Natural killer cell (primary cell): Measurements from ENCODE around the gene RASSF3. TPM values are rescaled to one million over a fixed set of nuclear protein-coding genes. Genes with fewer than 3 reads are reported as not detected.

Experiments used
- ATAC-seq, 3 donors: fragments of 150-1000 bp in 2 of 3; fragments of 200-7000 bp in 1 of 3; cut with Tn5 transposase; 1 replicate in 1 of 3; 2 replicates in 2 of 3; pipeline ENCODE4 v1.10.0; 2021; ENCODE audit warnings: mild to moderate bottlenecking in 2 of 3, moderate library complexity in 2 of 3
- DNase-seq, 2 donors: peaks; one replicate each; pipeline versions ENCODE4 v3.0.0 to v3.0.0-alpha.2; 2013 to 2021; ENCODE audit warnings: mixed read lengths in 1 of 2
- H3K27ac ChIP-seq: one replicate; pipeline ENCODE4 v1.5.1; 2013; ENCODE audit warnings: mild to moderate bottlenecking, low read length
- H3K27me3 ChIP-seq: one replicate; pipeline ENCODE4 v1.6.1; 2013; ENCODE audit warnings: low read length; ENCODE audit not compliant: control insufficient read depth, insufficient read depth
- H3K36me3 ChIP-seq: one replicate; pipeline ENCODE4 v1.6.1; 2013; ENCODE audit warnings: low read length; ENCODE audit not compliant: control insufficient read depth, insufficient read depth
- H3K4me1 ChIP-seq: one replicate; pipeline ENCODE4 v1.6.1; 2013; ENCODE audit warnings: low read length; ENCODE audit not compliant: control insufficient read depth, insufficient read depth
- H3K4me3 ChIP-seq: one replicate; pipeline ENCODE4 v1.5.1; 2013; ENCODE audit warnings: low read length
- H3K9me3 ChIP-seq: one replicate; pipeline ENCODE4 v1.6.1; 2013; ENCODE audit warnings: low read length; ENCODE audit not compliant: control insufficient read depth, insufficient read depth
- H3K27ac Mint-ChIP-seq, 2 donors: one replicate each; pipeline ENCODE4 v1.8.0; 2022; ENCODE audit warnings: mild to moderate bottlenecking in 2 of 2, mixed read lengths in 2 of 2, moderate library complexity in 1 of 2
- H3K27me3 Mint-ChIP-seq, 2 donors: one replicate each; pipeline ENCODE4 v1.8.0; 2022; ENCODE audit warnings: low read depth in 2 of 2, mixed read lengths in 2 of 2
- H3K36me3 Mint-ChIP-seq: one replicate; pipeline ENCODE4 v1.8.0; 2022; ENCODE audit warnings: mixed read lengths
- H3K4me1 Mint-ChIP-seq, 2 donors: one replicate each; pipeline ENCODE4 v1.8.0; 2022; ENCODE audit warnings: mixed read lengths in 2 of 2
- H3K4me3 Mint-ChIP-seq: one replicate; pipeline ENCODE4 v1.8.0; 2022; ENCODE audit warnings: mild to moderate bottlenecking, moderate library complexity, mixed read lengths
- H3K9me3 Mint-ChIP-seq, 2 donors: one replicate each; pipeline ENCODE4 v1.8.0; 2022; ENCODE audit warnings: mixed read lengths in 2 of 2
- WGBS: methylation state at CpG from one replicate; pipeline ENCODE4 v1.1.7; 2013; ENCODE audit warnings: missing lambda C conversion rate; ENCODE audit not compliant: insufficient coverage; 5-methylcytosine and 5-hydroxymethylcytosine counted together
- intact Hi-C: fragments of 100-400 bp; cut with micrococcal nuclease; formaldehyde crosslinking; loops from one replicate; pipeline ENCODE4 v1.14.2; 2022
- total RNA-seq, 4 donors: library from RNA; stranded (reverse); fragments of 120-200 nt in 1 of 4; gene quantifications; one replicate each; pipeline versions ENCODE4 v1.2.3 to v1.2.4, GENCODE V29; 2013 to 2022
- TF ChIP-seq, protein P1 (sequence below): fragments of 200-600 bp; IDR thresholded peaks from one replicate; pipeline ENCODE4 v1.8.0; 2022; ENCODE audit warnings: antibody characterized with exemption

Gene RASSF3
- total RNA-seq, 3 donors from 2014 or later (not counting 1 experiment from before 2014, with no cell fraction given): 63.4 to 105 (median 80.5) TPM

DNA sequence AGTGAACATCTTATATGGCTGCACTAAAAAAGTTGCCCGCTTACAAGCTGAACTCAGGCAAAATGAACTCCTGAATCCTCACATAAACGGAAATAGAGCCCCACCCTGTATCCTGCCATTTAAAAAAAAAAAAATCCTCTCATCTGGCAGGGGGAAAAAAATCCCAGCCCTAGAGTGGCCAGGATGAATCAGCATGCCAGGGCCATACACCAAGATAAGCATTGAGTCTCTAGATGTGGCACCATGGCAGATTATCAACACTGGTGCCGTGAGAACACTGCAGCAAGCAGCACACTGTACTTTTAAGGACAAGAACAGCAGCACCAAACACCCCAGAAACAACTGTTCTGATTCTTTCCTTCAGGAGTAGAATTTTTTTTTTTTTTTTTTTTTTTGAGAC, 65.5 kb downstream of the RASSF3 start:
- no peaks in the 10 kb centered on the region for H3K36me3 Mint-ChIP-seq
- intact Hi-C loops: loop anchor here (10.0 kb wide), 1 partner anchor 221 kb away; the partner anchor contains the start of gene TBK1
- H3K27me3 Mint-ChIP-seq: no peaks in the 10 kb centered on the region
- ATAC-seq (no peak), DNase-seq (peak in 1 of 2 donors; percentile 62)
- Histone ChIP-seq H3K4me3 (no peak overlapping the region), H3K9me3 (no peaks in the 10 kb centered on the region), H3K36me3 (no peaks in the 10 kb centered on the region), H3K27ac (peak overlapping the region; percentile 97), H3K4me1 (peaks cover 95% of the 10 kb centered on the region), H3K27me3 (no peaks in the 10 kb centered on the region)
- no peaks in the 10 kb centered on the region for H3K9me3 Mint-ChIP-seq
- TF ChIP-seq, protein P1, sequence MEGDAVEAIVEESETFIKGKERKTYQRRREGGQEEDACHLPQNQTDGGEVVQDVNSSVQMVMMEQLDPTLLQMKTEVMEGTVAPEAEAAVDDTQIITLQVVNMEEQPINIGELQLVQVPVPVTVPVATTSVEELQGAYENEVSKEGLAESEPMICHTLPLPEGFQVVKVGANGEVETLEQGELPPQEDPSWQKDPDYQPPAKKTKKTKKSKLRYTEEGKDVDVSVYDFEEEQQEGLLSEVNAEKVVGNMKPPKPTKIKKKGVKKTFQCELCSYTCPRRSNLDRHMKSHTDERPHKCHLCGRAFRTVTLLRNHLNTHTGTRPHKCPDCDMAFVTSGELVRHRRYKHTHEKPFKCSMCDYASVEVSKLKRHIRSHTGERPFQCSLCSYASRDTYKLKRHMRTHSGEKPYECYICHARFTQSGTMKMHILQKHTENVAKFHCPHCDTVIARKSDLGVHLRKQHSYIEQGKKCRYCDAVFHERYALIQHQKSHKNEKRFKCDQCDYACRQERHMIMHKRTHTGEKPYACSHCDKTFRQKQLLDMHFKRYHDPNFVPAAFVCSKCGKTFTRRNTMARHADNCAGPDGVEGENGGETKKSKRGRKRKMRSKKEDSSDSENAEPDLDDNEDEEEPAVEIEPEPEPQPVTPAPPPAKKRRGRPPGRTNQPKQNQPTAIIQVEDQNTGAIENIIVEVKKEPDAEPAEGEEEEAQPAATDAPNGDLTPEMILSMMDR: no peak
- H3K4me3 Mint-ChIP-seq: peak overlapping the region; percentile 49
- peaks cover 74 to 76% of the 10 kb centered on the region in 2 donors for H3K4me1 Mint-ChIP-seq
- peak overlapping the region; percentile 91 to 93 for H3K27ac Mint-ChIP-seq
- 71% methylated on average over 3 of the region's 3 CpGs for WGBS

- Histone ChIP-seq H3K9me3 (no peaks in the 10 kb centered on the region), H3K4me1 (peaks cover 95% of the 10 kb centered on the region), H3K4me3 (no peak overlapping the region), H3K27ac (peak overlapping the region; percentile 96), H3K36me3 (no peaks in the 10 kb centered on the region), H3K27me3 (no peaks in the 10 kb centered on the region)
- Mint-ChIP-seq H3K27ac (peak overlapping the region; percentile 91 to 93), H3K27me3 (no peaks in the 10 kb centered on the region), H3K36me3 (no peaks in the 10 kb centered on the region), H3K4me3 (peak overlapping the region; percentile 57), H3K9me3 (no peaks in the 10 kb centered on the region), H3K4me1 (peaks cover 74 to 78% of the 10 kb centered on the region in 2 donors)
- 94% methylated on average over 1 of the region's 2 CpGs for WGBS
- TF ChIP-seq, protein P1: no peak
- intact Hi-C loops: loop anchor here (2.0 to 10.0 kb wide), 2 partner anchors 37 to 223 kb away; partner anchors contain the start of gene TBK1
- DNase-seq: peak in 1 of 2 donors; percentile 52
- no peak for ATAC-seq
Observed at GRCh38 chr12:64678248-64678647, 68.0 kb downstream of the RASSF3 start.

DNA sequence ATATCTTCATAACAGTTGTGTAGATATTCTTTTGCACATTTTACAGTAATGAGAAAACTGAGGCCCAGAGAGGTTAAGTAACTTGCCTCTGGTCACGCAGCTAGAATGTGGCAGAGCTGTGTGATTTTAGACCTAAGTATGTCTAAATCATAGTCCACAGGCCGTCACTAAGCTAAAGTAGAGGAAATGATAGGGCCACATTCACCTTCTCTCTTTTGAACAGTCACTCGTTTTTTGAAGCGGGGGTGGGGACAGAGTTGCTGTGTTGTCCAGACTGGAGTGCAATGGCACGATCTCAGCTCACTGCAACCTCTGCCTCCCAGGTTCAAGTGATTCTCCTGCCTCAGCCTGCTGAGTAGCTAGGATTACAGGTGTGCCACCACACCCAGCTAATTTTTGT, 68.5 kb downstream of the RASSF3 start:
- Mint-ChIP-seq H3K9me3 (peaks cover 0 to 3% of the 10 kb centered on the region in 2 donors), H3K4me1 (peaks cover 74 to 78% of the 10 kb centered on the region in 2 donors), H3K27ac (peak overlapping the region; percentile 91 to 93), H3K27me3 (no peaks in the 10 kb centered on the region), H3K36me3 (no peaks in the 10 kb centered on the region), H3K4me3 (no peak overlapping the region)
- peaks cover 94% of the 10 kb centered on the region for H3K4me1 ChIP-seq
- no peak overlapping the region for H3K4me3 ChIP-seq
- 61% methylated on average over 5 of the region's 5 CpGs for WGBS
- no peaks in the 10 kb centered on the region for H3K27me3 ChIP-seq
- no peaks in the 10 kb centered on the region for H3K36me3 ChIP-seq
- intact Hi-C loops: loop anchor here (1.0 to 10.0 kb wide), 3 partner anchors 10 to 224 kb away; partner anchors contain the start of gene TBK1
- peak overlapping the region; percentile 96 for H3K27ac ChIP-seq
- DNase-seq (peak in 1 of 2 donors; percentile 48), ATAC-seq (peak in 1 of 3 donors; percentile 22)
- TF ChIP-seq, protein P1: no peak
- H3K9me3 ChIP-seq: no peaks in the 10 kb centered on the region
